COLO668 (cell line): ENCODE data around the gene KRTAP11-1.

Experiments
- DNase-seq: peaks from one replicate; lab custom pipeline; 2025; ENCODE audit not compliant: unreplicated experiment; lab: John Stamatoyannopoulos, UW

KRTAP11-1 gene, protein sequence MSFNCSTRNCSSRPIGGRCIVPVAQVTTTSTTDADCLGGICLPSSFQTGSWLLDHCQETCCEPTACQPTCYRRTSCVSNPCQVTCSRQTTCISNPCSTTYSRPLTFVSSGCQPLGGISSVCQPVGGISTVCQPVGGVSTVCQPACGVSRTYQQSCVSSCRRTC

GRCh38 chr21:30881480-30881879, at the start of gene KRTAP11-1:
Gene KRTAP11-1, minus strand, starts transcription at chr21:30881580. Its CDS starts 56 bp downstream, at chr21:30881524.
- no peak for DNase-seq

- DNase-seq: no peak
Measured at GRCh38 chr21:30924146-30924700, 42.8 kb upstream of the KRTAP11-1 start.

DNA sequence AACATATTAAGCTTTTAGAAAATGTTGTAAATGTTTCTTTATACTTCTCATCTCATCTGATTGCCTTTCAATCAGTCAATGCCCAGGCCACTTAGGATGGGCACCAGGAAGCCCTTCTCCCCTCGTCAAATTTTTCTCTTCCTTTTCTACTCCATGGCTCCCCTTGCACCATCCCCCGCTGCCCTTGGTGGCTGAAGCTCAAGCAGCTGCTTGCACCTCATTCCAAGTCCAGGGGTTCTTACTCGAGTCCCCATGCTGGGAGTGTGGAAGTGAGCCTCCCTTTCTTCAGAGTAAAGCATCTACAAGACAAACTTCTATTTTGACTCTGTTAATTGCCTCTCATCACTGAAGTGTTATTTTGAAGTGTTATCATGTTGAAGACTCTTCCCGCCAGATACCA, 39.7 kb upstream of the KRTAP11-1 start:
- DNase-seq: no peak

GRCh38 chr21:30917557-30917956, 36.2 kb upstream of the KRTAP11-1 start:
- DNase-seq: no peak

DNA sequence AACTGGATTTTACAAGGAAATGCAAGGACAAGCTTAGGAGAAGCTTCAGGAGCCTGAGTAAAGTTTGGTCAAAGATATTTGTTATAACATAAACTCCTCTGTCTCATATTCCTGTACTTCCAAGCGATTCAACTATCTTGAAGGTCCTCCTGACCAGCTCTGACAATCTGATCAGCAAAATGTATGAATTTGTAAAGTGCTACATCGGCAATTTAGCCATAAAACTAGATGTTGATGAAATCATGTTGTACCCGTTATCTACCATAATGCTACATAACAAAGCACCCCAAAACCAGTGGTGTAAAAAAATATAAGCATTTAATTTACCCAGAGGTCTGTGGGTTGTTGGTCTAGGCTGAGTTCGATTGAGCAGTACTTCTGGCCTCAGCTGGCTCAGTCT, 19.5 kb upstream of the KRTAP11-1 start:
- no peak for DNase-seq

- no peak for DNase-seq
Measured at GRCh38 chr21:30882866-30883597, 1.7 kb upstream of the KRTAP11-1 start.

GRCh38 chr21:30880914-30881313, 466 bp downstream of the KRTAP11-1 start:
- no peak for DNase-seq

- DNase-seq: no peak
Measured at GRCh38 chr21:30874526-30874925, 6.9 kb downstream of the KRTAP11-1 start.

DNA sequence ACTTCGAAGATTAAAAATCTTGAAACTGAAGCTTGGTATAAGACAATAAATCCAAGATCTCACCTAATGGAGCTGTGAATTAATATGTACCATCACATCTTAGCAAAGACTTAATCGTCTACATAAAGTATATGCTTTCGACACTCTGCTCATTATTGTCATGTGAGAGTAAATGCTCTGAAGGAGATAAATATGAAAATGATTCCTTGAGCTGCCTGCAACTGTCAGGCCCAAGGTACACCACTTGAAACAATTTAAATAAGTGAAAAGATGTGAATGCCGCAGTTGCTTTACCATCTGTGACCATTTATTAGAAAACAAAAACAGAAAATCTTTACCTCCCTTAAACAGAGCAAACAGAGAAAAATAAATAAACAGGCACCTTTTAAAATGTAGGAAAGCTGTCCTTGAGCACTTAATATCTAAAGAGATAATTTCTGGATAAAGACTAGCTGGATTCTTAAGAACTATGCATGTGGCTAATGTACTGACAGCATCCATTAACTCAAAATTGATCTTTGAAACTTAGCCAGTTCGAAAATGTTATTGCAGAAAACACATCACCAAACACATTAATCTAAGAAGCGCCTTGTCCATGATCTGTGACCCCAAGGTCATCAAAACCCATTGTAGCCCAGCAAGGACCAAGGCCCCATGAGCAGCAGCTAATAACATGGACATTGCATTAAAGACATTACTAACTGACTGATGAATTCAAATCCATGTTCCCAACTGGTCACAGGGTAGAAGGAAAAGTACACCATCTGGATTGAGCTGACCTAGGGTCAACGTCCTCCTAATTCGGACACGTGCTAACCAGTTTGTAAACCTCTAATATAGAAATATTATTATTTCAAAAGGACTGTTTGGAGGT, 33.5 kb downstream of the KRTAP11-1 start:
- no peak for DNase-seq

DNA sequence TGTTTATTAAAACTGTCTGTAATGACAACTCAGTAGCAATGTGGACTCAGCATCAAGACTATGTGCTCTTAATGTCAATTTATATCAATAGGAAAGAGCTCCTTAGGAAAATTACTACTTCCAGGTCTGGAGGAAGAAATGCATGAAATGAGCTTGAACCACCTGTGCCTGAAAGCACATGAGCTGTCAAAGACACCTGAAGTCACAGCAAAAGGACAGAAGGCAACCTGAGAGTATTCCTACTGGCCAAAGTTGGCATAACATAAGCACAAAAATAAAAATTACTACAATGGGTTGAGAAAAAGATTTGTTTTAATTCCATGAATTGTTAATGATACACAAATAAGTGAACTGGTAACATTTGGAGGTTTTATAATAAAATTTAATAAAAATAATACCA, 38.4 kb downstream of the KRTAP11-1 start:
- no peak for DNase-seq

GRCh38 chr21:30839304-30839703, 42.1 kb downstream of the KRTAP11-1 start:
- peak; percentile 40 for DNase-seq

DNA sequence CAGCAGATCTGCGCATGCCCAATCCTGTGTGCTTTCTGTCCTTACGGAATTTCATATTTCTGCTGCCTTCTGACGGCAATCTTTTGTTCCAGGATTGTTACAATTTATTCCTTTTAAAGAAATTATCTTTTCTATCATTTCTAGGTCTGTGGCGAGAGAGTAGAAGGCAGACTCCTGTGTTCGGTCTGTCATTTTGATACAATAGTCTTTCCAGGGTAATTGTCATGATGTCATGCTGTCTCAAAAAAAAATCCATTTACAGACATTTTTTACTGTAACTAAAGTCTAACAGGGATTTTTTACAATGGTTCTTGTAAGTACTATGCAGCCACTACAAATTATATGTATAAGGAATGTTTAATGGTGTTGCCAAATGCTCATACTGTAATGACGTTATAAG, 42.8 kb downstream of the KRTAP11-1 start:
- DNase-seq: no peak

DNA sequence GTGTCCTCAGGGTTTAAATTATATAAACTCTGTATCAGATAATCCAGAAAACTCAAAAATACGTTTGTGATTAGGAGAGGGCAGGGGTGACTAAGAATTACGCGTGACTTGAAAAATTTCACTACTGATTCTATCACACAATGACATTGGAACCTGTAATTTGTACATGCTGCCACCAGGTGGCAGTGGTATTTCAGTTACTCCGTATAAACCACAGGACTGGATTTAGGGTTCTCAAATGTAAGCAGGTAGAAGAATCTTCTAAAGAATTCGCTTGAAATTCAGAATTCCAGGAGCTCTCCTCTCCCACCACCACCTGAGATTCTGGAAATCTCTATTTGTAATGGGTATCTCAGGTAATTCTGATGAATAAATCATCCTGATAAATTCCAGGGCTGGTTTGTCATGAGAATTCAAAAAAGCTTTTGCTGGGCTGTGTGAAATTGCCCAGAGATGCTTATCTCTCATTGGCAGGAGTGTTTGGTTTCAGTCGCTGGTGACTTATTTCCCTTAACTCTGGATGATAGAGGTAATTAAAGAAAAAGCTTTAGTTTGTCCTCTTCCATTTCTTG, 50.1 kb downstream of the KRTAP11-1 start:
- peak; percentile 46 for DNase-seq
